A549 (cell line): ENCODE results near the gene MAPK9. TPM values are rescaled to one million over a fixed set of nuclear protein-coding genes. Genes with fewer than 3 reads are reported as not detected.
A peak's percentile ranks its signal among the peaks of the same experiment; 100 is the strongest.

Experiments used
- ATAC-seq, 2 experiments: fragments of 200-7000 bp in 1 of 2; fragments of >200 bp in 1 of 2; cut with Nextera tagmentation in 1 of 2; cut with Tn5 transposase in 1 of 2; 3 replicates each; pipeline versions ENCODE4 v1.8.0 to v1.9.1; 2018 to 2020; ENCODE audit warnings: mild to moderate bottlenecking in 1 of 2, moderate library complexity in 1 of 2
- CTCF ChIA-PET: fragments of 300-600 bp; sonication (Branson Sonifier 250); formaldehyde crosslinking; extraction: SDS; loops from one replicate; lab custom pipeline; 2021; ENCODE audit warnings: antibody characterized with exemption, inconsistent platforms; lab: Yijun Ruan, JAX
- POLR2A ChIA-PET: fragments of 350-600 bp; formaldehyde crosslinking; extraction: SDS; loops from one replicate; lab custom pipeline; 2021; ENCODE audit warnings: antibody characterized with exemption, inconsistent platforms; lab: Yijun Ruan, JAX
- DNase-seq, 2 experiments: peaks; one replicate each; pipeline versions ENCODE4 v3.0.0 to v3.0.0-alpha.2; 2011 to 2016; ENCODE audit warnings: low read depth in 1 of 2, low spot score in 1 of 2
- FAIRE-seq: peaks from 2 replicates; lab custom pipeline; 2011; peaks lifted over from hg19 to GRCh38; lab: Jason Lieb, UNC
- H3K27ac ChIP-seq, 2 experiments: fragments of >200 bp; sonication (Bioruptor Twin); formaldehyde crosslinking; 3 replicates each; pipeline ENCODE4 v1.5.1; 2016 to 2017
- H3K4me1 ChIP-seq: fragments of >200 bp; sonication (Bioruptor Twin); formaldehyde crosslinking; 3 replicates; pipeline ENCODE4 v1.6.1; 2016
- H3K4me2 ChIP-seq: fragments of >200 bp; sonication (Bioruptor Twin); formaldehyde crosslinking; 3 replicates; pipeline ENCODE4 v1.6.1; 2016
- H3K4me3 ChIP-seq: fragments of >200 bp; sonication (Bioruptor Twin); formaldehyde crosslinking; 3 replicates; pipeline ENCODE4 v1.5.1; 2016
- H3K9me3 ChIP-seq: fragments of >200 bp; sonication (Bioruptor Twin); formaldehyde crosslinking; 3 replicates; pipeline ENCODE4 v1.6.1; 2016
- CBX2 ChIP-seq: fragments of 200-600 bp; sonication (generic); IDR thresholded peaks from 2 replicates; pipeline ENCODE4 v1.6.1; 2016; ENCODE audit warnings: low read depth, mild to moderate bottlenecking, borderline replicate concordance
- CEBPB ChIP-seq, 2 experiments: fragments of >200 bp in 1 of 2; sonication (Bioruptor Twin) in 1 of 2; formaldehyde crosslinking in 1 of 2; IDR thresholded peaks; 2 replicates each; pipeline ENCODE4 v1.6.1; 2012 to 2016
- CHD4 ChIP-seq: fragments of 200-600 bp; sonication (generic); IDR thresholded peaks from 2 replicates; pipeline ENCODE4 v1.6.1; 2016; ENCODE audit warnings: antibody characterized with exemption, mild to moderate bottlenecking, borderline replicate concordance
- EHMT2 ChIP-seq: fragments of 200-600 bp; sonication (generic); IDR thresholded peaks from 2 replicates; pipeline ENCODE4 v1.6.1; 2016; ENCODE audit warnings: antibody characterized with exemption, low read depth, mild to moderate bottlenecking, moderate library complexity
- EP300 ChIP-seq, 2 experiments: fragments of >200 bp; sonication (Bioruptor Twin); formaldehyde crosslinking; IDR thresholded peaks; 2 replicates in 1 of 2; 3 replicates in 1 of 2; pipeline ENCODE4 v1.6.1; 2016 to 2017
- ESRRA ChIP-seq: fragments of 150-350 bp; IDR thresholded peaks from 2 replicates; pipeline ENCODE4 v1.6.1; 2014; ENCODE audit warnings: mild to moderate bottlenecking, low read length, borderline replicate concordance
- FOSL2 ChIP-seq, 2 experiments: fragments of 450-650 bp in 1 of 2; fragments of >200 bp in 1 of 2; sonication (Bioruptor Twin) in 1 of 2; formaldehyde crosslinking; IDR thresholded peaks; 2 replicates each; pipeline versions ENCODE4 v1.5.0 to v1.6.1; 2016 to 2020; ENCODE audit warnings: mild to moderate bottlenecking in 1 of 2, moderate library complexity in 1 of 2
- GATA3 ChIP-seq: IDR thresholded peaks from 2 replicates; pipeline ENCODE4 v1.6.1; 2012; ENCODE audit warnings: borderline replicate concordance
- HDAC2 ChIP-seq: fragments of 200-600 bp; sonication (generic); IDR thresholded peaks from 2 replicates; pipeline ENCODE4 v1.6.1; 2016
- HES2 ChIP-seq: fragments of >200 bp; sonication (Bioruptor Twin); formaldehyde crosslinking; IDR thresholded peaks from 2 replicates; pipeline ENCODE4 v1.6.1; 2016
- HMGXB4 ChIP-seq: fragments of 250-450 bp; sonication (Bioruptor Pico); IDR thresholded peaks from 2 replicates; pipeline ENCODE4 v1.5.0; 2021; ENCODE audit warnings: mild to moderate bottlenecking, moderate library complexity, borderline replicate concordance
- HOXB13 ChIP-seq: fragments of 250-450 bp; sonication (Bioruptor Pico); IDR thresholded peaks from 2 replicates; pipeline ENCODE4 v1.5.0; 2020; ENCODE audit warnings: low read depth, mild to moderate bottlenecking, moderate library complexity
- HOXB5 ChIP-seq: fragments of 250-450 bp; sonication (Bioruptor Pico); IDR thresholded peaks from 2 replicates; pipeline ENCODE4 v1.5.0; 2020; ENCODE audit warnings: mild to moderate bottlenecking, moderate library complexity
- JUN ChIP-seq, 2 experiments: fragments of >200 bp; sonication (Bioruptor Twin); formaldehyde crosslinking; IDR thresholded peaks; 2 replicates in 1 of 2; 3 replicates in 1 of 2; pipeline ENCODE4 v1.6.1; 2016 to 2017
- KDM1A ChIP-seq: fragments of 200-600 bp; sonication (generic); IDR thresholded peaks from 2 replicates; pipeline ENCODE4 v1.6.1; 2016; ENCODE audit warnings: low read depth, mild to moderate bottlenecking
- POLR2AphosphoS2 ChIP-seq: conservative IDR thresholded peaks from 2 replicates; pipeline ENCODE4 v1.6.1; 2012; ENCODE audit warnings: low read length, improper control_type of control experiment, inconsistent platforms
- RARB ChIP-seq: fragments of 250-450 bp; sonication (Bioruptor Pico); IDR thresholded peaks from 2 replicates; pipeline ENCODE4 v1.8.0; 2021; ENCODE audit warnings: mild to moderate bottlenecking, moderate library complexity
- RFX5 ChIP-seq: fragments of 450-650 bp; IDR thresholded peaks from 2 replicates; pipeline ENCODE4 v1.7.1; 2014; ENCODE audit warnings: antibody characterized with exemption, mild to moderate bottlenecking, moderate library complexity
- RNF2 ChIP-seq: fragments of 200-600 bp; sonication (generic); IDR thresholded peaks from 2 replicates; pipeline ENCODE4 v1.6.1; 2016; ENCODE audit warnings: low read depth, mild to moderate bottlenecking, antibody characterized with exemption, moderate library complexity, borderline replicate concordance
- SMC3 ChIP-seq: fragments of >200 bp; sonication (Bioruptor Twin); formaldehyde crosslinking; IDR thresholded peaks from 3 replicates; pipeline ENCODE4 v1.6.1; 2018; ENCODE audit warnings: inconsistent platforms
- SREBF2 ChIP-seq: fragments of 450-650 bp; IDR thresholded peaks from 2 replicates; pipeline ENCODE4 v1.6.1; 2014; ENCODE audit warnings: mild to moderate bottlenecking, moderate library complexity
- ZFP36 ChIP-seq: fragments of 450-650 bp; IDR thresholded peaks from 2 replicates; pipeline ENCODE4 v1.6.1; 2014; ENCODE audit warnings: borderline replicate concordance; ENCODE audit not compliant: partially characterized antibody
- ZNF302 ChIP-seq: fragments of 250-450 bp; sonication (Bioruptor Pico); IDR thresholded peaks from 2 replicates; pipeline ENCODE4 v1.9.0; 2021; ENCODE audit warnings: inconsistent platforms, mild to moderate bottlenecking, moderate library complexity
- WGBS: methylation state at CpG from one replicate; pipeline ENCODE4 v1.1.6; 2017; ENCODE audit errors: missing lambda C conversion rate; 5-methylcytosine and 5-hydroxymethylcytosine counted together
- polyA plus RNA-seq, 4 experiments: library from polyadenylated mRNA; depleted of rRNA in 3 of 4; stranded (reverse); fragments of >200 nt; fragmentation: RNase III in 1 of 4; extraction: RNeasy Plus Mini Kit Qiagen cat#74134 plus additional on column Dnase treatment in 1 of 4; gene quantifications; 2 replicates in 3 of 4; 3 replicates in 1 of 4; pipeline ENCODE4 v1.2.3, GENCODE V29; 2011 to 2017
- TF ChIP-seq, protein P1 (sequence below): fragments of 450-650 bp; IDR thresholded peaks from 2 replicates; pipeline ENCODE4 v1.6.1; 2014; ENCODE audit warnings: antibody characterized with exemption
- TF ChIP-seq, protein P2 (sequence below): IDR thresholded peaks from 2 replicates; pipeline ENCODE4 v1.6.1; 2012

MAPK9 gene
- polyA plus RNA-seq, 2 of the 4 experiments (the other 2 are of a cell fraction) = 36.6 to 66.9 TPM

GRCh38 chr5:180324601-180324950 lies 32.7 kb upstream of the MAPK9 start:
- H3K27ac ChIP-seq = peak overlapping the region in 1 of 2 experiments; percentile 67; a peak in 4 of 6 replicates
- no peak for FAIRE-seq
- no peak for DNase-seq
- no peak overlapping the region for H3K4me2 ChIP-seq
- H3K4me3 ChIP-seq = no peak overlapping the region
- no peaks in the 10 kb centered on the region for H3K9me3 ChIP-seq
- no peak for ATAC-seq
- TF ChIP-seq RARB (CRISPR knock-in tag) = no peak
- no peak for TF ChIP-seq ZNF302
- no peak for TF ChIP-seq RNF2
- TF ChIP-seq HOXB5 (CRISPR knock-in tag) = no peak
- TF ChIP-seq, protein P1, sequence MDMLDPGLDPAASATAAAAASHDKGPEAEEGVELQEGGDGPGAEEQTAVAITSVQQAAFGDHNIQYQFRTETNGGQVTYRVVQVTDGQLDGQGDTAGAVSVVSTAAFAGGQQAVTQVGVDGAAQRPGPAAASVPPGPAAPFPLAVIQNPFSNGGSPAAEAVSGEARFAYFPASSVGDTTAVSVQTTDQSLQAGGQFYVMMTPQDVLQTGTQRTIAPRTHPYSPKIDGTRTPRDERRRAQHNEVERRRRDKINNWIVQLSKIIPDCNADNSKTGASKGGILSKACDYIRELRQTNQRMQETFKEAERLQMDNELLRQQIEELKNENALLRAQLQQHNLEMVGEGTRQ = no peak
- no peak for TF ChIP-seq POLR2AphosphoS2
- TF ChIP-seq KDM1A = no peak
- no peak for TF ChIP-seq ZFP36
- no peak for TF ChIP-seq ESRRA
- no peak for TF ChIP-seq RFX5
- WGBS = 90% methylated on average over 8 of the region's 8 CpGs
- H3K4me1 ChIP-seq = peaks cover 25% of the 10 kb centered on the region
- CTCF ChIA-PET = interaction anchor here (0.6 to 14.9 kb wide), 10 partner anchors 9 to 234 kb away, joined by 3 to 250 read pairs (median 4); partner anchors contain the start of gene MAPK9
- POLR2A ChIA-PET = no interaction called here

GRCh38 chr5:180323941-180324600 lies 32.2 kb upstream of the MAPK9 start:
- TF ChIP-seq EP300 (IDR thresholded peaks at IDR 0.05) (peak in 1 of 2 experiments; percentile 20; a peak in 1 of 5 replicates), CEBPB (IDR thresholded peaks at IDR 0.05) (peak in 1 of 2 experiments; percentile 35; a peak in 1 of 4 replicates), HDAC2 (no peak), HMGXB4 (CRISPR knock-in tag) (no peak), CBX2 (no peak), EHMT2 (no peak), CHD4 (no peak), JUN (IDR thresholded peaks at IDR 0.05) (peak in 1 of 2 experiments; percentile 22; a peak in 1 of 5 replicates)
- H3K4me1 ChIP-seq = peaks cover 20% of the 10 kb centered on the region
- ChIA-PET POLR2A (no interaction called here), CTCF (interaction anchor here (0.6 to 14.9 kb wide), 14 partner anchors 8 to 234 kb away, joined by 3 to 250 read pairs (median 4); partner anchors contain the start of gene MAPK9)
- peak overlapping the region; percentile 26; the same call in 1 of the 3 replicates for H3K4me2 ChIP-seq
- H3K27ac ChIP-seq = peak overlapping the region; percentile 42 to 67; a peak in 5 of 6 replicates
- ATAC-seq = peak in 1 of 2 experiments; percentile 17; a peak in 3 of 6 replicates
- no peak for FAIRE-seq
- no peak overlapping the region for H3K4me3 ChIP-seq
- WGBS = 54% methylated on average over 11 of the region's 11 CpGs
- peak in 1 of 2 experiments; percentile 20 for DNase-seq
- no peaks in the 10 kb centered on the region for H3K9me3 ChIP-seq

DNA sequence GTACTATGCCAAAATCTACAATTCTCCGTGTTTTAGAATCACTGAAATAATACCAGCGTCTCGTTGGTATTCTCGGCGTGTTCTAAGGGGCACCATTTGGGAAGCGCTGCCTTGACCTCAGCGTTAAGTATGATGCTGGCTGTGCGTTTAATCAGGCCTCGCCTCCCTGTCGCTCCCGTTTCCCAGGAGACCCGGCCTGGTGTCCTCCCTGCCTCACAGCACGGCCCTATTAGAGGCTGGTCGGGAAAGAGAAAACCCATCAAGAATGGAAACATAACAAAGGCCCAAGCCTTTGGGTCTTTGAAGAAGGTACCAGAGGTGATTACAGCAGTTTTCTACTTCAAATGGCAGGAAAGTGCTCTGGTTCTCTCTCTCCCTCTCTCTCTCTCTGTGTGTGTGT lies 31.3 kb upstream of the MAPK9 start:
- ATAC-seq (no peak), DNase-seq (no peak), FAIRE-seq (no peak)
- ChIA-PET CTCF (interaction anchor here (0.7 to 14.9 kb wide), 9 partner anchors 7 to 342 kb away, joined by 3 to 250 read pairs (median 3); partner anchors contain the start of gene MAPK9), POLR2A (no interaction called here)
- H3K4me1 ChIP-seq = peaks cover 13% of the 10 kb centered on the region
- 94% methylated on average over 14 of the region's 14 CpGs for WGBS
- no peak overlapping the region for H3K4me3 ChIP-seq
- H3K27ac ChIP-seq = peak overlapping the region in 1 of 2 experiments; percentile 67; a peak in 3 of 6 replicates
- H3K4me2 ChIP-seq = no peak overlapping the region
- no peaks in the 10 kb centered on the region for H3K9me3 ChIP-seq
- TF ChIP-seq, protein P2, sequence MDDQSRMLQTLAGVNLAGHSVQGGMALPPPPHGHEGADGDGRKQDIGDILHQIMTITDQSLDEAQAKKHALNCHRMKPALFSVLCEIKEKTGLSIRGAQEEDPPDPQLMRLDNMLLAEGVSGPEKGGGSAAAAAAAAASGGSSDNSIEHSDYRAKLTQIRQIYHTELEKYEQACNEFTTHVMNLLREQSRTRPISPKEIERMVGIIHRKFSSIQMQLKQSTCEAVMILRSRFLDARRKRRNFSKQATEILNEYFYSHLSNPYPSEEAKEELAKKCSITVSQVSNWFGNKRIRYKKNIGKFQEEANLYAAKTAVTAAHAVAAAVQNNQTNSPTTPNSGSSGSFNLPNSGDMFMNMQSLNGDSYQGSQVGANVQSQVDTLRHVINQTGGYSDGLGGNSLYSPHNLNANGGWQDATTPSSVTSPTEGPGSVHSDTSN = no peak
- no peak for TF ChIP-seq RNF2
- no peak for TF ChIP-seq HES2
- no peak for TF ChIP-seq RFX5
- no peak for TF ChIP-seq SMC3
- TF ChIP-seq POLR2AphosphoS2 = no peak
- TF ChIP-seq, protein P1 = no peak
- no peak for TF ChIP-seq FOSL2 (IDR thresholded peaks at IDR 0.05)
- TF ChIP-seq FOSL2 (CRISPR knock-in tag; IDR thresholded peaks at IDR 0.05) = no peak
- TF ChIP-seq HMGXB4 (CRISPR knock-in tag) = no peak
- no peak for TF ChIP-seq SREBF2
- no peak for TF ChIP-seq RARB (CRISPR knock-in tag)
- no peak for TF ChIP-seq GATA3
- no peak for TF ChIP-seq HOXB5 (CRISPR knock-in tag)
- TF ChIP-seq HOXB13 (CRISPR knock-in tag) = no peak
- TF ChIP-seq HDAC2 = no peak
